HFF-Myc (cell line): ENCODE measurements around the gene CHAMP1.
"Not testable (repeated sequence)": the region's sequence is repeated elsewhere in the genome, so short reads cannot be mapped to it uniquely, and the experiment has no call there.

ENCODE experiments used
- DNase-seq: peaks from one replicate; pipeline ENCODE4 v3.0.0-alpha.2; 2011; ENCODE audit warnings: low read depth; ENCODE audit errors: extremely low read depth
- H3K4me3 ChIP-seq: replicated peaks from 2 replicates; pipeline ENCODE4 v1.5.1; 2011; ENCODE audit warnings: low read depth, mild to moderate bottlenecking, control low read depth, low read length
- TF ChIP-seq, protein P1 (sequence below): IDR thresholded peaks from 2 replicates; pipeline ENCODE4 v1.5.1; 2012; ENCODE audit warnings: mild to moderate bottlenecking, low read depth, low read length, control low read depth; ENCODE audit errors: missing control alignments

Gene CHAMP1

GRCh38 chr13:114330086-114330485 is 15.8 kb downstream of the CHAMP1 start:
- DNase-seq = no peak
- TF ChIP-seq, protein P1, sequence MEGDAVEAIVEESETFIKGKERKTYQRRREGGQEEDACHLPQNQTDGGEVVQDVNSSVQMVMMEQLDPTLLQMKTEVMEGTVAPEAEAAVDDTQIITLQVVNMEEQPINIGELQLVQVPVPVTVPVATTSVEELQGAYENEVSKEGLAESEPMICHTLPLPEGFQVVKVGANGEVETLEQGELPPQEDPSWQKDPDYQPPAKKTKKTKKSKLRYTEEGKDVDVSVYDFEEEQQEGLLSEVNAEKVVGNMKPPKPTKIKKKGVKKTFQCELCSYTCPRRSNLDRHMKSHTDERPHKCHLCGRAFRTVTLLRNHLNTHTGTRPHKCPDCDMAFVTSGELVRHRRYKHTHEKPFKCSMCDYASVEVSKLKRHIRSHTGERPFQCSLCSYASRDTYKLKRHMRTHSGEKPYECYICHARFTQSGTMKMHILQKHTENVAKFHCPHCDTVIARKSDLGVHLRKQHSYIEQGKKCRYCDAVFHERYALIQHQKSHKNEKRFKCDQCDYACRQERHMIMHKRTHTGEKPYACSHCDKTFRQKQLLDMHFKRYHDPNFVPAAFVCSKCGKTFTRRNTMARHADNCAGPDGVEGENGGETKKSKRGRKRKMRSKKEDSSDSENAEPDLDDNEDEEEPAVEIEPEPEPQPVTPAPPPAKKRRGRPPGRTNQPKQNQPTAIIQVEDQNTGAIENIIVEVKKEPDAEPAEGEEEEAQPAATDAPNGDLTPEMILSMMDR = no peak
- H3K4me3 ChIP-seq = no peak overlapping the region

DNA sequence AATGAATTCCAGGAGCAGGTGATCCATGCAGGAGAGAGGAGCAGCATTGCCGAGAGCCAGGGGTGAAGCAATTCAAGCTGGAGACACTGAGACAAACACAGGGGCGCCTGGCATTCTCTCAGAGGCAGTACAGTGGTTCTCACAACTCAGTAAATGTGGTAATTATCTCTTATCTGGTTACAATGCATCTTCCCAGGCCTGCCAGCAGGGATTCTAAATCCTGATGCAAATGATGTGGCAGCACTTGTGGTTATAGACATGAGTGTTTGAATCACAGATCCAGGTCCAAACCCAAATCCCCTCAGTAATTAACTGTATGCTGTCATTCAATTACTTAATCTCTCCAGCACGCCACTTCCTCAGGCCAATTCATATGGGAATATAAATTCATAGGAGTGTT is 19.6 kb downstream of the CHAMP1 start:
- H3K4me3 ChIP-seq, DNase-seq: not testable (repeated sequence)

- H3K4me3 ChIP-seq = no peak overlapping the region
- DNase-seq = no peak
- TF ChIP-seq, protein P1 = no peak
Measured at GRCh38 chr13:114334305-114335053, 20.2 kb downstream of the CHAMP1 start.

DNA sequence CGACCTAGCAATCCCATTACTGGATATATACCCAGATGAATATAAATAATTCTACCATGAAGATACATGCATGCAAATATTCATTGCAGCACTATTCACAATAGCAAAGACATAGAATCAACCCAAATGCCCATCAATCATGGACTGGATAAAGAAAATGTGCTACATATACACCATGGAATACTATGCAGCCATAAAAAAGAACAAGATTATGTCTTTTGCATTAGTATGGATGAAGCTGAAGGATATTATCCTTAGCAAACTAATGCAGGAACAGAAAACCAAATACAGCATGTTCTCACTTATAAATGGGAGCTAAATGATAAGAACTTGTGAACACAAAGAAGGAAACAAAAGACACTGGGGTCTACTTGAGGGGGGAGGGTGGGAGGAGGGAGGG is 22.2 kb downstream of the CHAMP1 start:
- not testable (repeated sequence) for H3K4me3 ChIP-seq, DNase-seq

DNA sequence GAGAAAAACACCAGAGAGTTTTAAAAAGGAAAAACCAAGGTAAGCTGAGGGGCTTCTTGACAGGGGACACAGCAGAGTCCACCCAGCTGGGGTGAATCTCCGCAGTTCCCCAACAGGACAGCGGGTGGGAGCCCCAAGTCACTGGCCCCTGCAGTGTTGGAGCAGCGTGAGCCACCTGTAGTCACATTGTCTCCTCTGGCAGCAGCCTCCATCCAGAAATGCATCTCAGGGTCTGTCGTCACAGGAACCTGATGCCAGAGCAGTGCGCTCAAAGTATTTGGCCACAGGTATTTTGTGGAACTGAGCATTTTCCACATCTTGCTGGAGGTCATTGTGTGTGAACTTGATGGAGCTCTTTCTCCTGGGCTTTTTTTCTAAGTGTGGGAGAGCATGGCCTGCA is 24.7 kb downstream of the CHAMP1 start:
- TF ChIP-seq, protein P1 = no peak
- no peak for DNase-seq
- no peak overlapping the region for H3K4me3 ChIP-seq

- TF ChIP-seq, protein P1 = peak; percentile 71
- no peak overlapping the region for H3K4me3 ChIP-seq
- DNase-seq = no peak
Measured at GRCh38 chr13:114339857-114340534, 25.7 kb downstream of the CHAMP1 start.

GRCh38 chr13:114341003-114341777 is 26.9 kb downstream of the CHAMP1 start:
- TF ChIP-seq, protein P1 = no peak
- H3K4me3 ChIP-seq = no peak overlapping the region
- no peak for DNase-seq

DNA sequence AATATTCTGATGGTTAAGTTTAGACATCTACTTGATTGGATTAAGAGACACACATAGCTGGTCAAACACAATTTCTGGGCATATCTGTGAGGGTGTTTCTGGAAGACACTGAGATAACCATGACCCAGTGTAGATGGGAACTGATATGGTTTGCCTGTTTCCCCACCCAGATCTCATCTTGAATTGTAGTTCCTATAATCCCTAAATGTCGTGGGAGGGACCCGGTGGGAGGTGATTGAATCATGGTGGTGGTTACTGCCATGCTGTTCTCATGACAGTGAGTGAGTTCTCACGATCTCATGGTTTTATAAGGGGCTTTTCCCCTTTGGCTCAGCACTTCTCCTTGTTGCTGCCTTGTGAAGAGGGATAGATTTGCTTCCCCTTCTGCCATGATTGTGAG is 33.0 kb downstream of the CHAMP1 start:
- not testable (repeated sequence) for DNase-seq, H3K4me3 ChIP-seq
